GM23338 (cell line): ENCODE measurements around the gene LTBP3. TPM values are rescaled to one million over a fixed set of nuclear protein-coding genes. Genes with fewer than 3 reads are reported as not detected.

ENCODE experiments used
- ATAC-seq: fragments of 200-7000 bp; cut with Tn5 transposase; 3 replicates; pipeline ENCODE4 v1.9.1; 2020
- DNase-seq: peaks from one replicate; pipeline ENCODE4 v3.0.0-alpha.2; 2015; ENCODE audit warnings: low spot score
- H2AFZ ChIP-seq: fragments of 200-600 bp; sonication (generic); 2 replicates; pipeline ENCODE4 v1.8.0; 2016; ENCODE audit warnings: antibody characterized with exemption, mild to moderate bottlenecking, moderate library complexity
- H3F3A ChIP-seq: fragments of 200-600 bp; sonication (generic); replicated peaks from 2 replicates; pipeline ENCODE4 v1.8.0; 2017; ENCODE audit warnings: antibody characterized with exemption, mixed run types, low read depth
- H3K27ac ChIP-seq: fragments of 200-600 bp; sonication (generic); 2 replicates; pipeline ENCODE4 v1.6.1; 2016; ENCODE audit warnings: low read depth
- H3K27me3 ChIP-seq: fragments of 200-600 bp; sonication (generic); 2 replicates; pipeline ENCODE4 v1.8.0; 2016; ENCODE audit warnings: mild to moderate bottlenecking, mixed run types, moderate library complexity; ENCODE audit not compliant: insufficient read depth
- H3K36me3 ChIP-seq: fragments of 200-600 bp; sonication (generic); 2 replicates; pipeline ENCODE4 v1.8.0; 2016; ENCODE audit warnings: mild to moderate bottlenecking; ENCODE audit not compliant: insufficient read depth
- H3K4me1 ChIP-seq: fragments of 200-600 bp; sonication (generic); 2 replicates; pipeline ENCODE4 v1.8.0; 2016; ENCODE audit warnings: mild to moderate bottlenecking, moderate library complexity; ENCODE audit not compliant: insufficient read depth
- H3K4me2 ChIP-seq: fragments of 200-600 bp; sonication (generic); 2 replicates; pipeline ENCODE4 v1.7.1; 2017; ENCODE audit warnings: mixed run types
- H3K4me3 ChIP-seq: fragments of 200-600 bp; sonication (generic); 2 replicates; pipeline ENCODE4 v1.6.1; 2016; ENCODE audit warnings: mixed run types
- H3K79me2 ChIP-seq: fragments of 200-600 bp; sonication (generic); replicated peaks from 2 replicates; pipeline ENCODE4 v1.8.0; 2017; ENCODE audit warnings: mild to moderate bottlenecking; ENCODE audit not compliant: insufficient read depth
- H3K9me2 ChIP-seq: fragments of 200-600 bp; sonication (generic); 2 replicates; pipeline ENCODE4 v1.8.0; 2017; ENCODE audit not compliant: insufficient read depth
- H4K20me1 ChIP-seq: fragments of 200-600 bp; sonication (generic); replicated peaks from 2 replicates; pipeline ENCODE4 v1.8.0; 2017; ENCODE audit warnings: mild to moderate bottlenecking; ENCODE audit not compliant: insufficient read depth
- H3K27ac Mint-ChIP-seq: 2 replicates; pipeline ENCODE4 v1.8.0; 2020; ENCODE audit warnings: inconsistent platforms, mild to moderate bottlenecking, moderate library complexity, mixed read lengths
- H3K27me3 Mint-ChIP-seq: 3 replicates; pipeline ENCODE4 v1.8.0; 2022; ENCODE audit warnings: low read depth, mild to moderate bottlenecking, moderate library complexity, mixed read lengths, inconsistent platforms; ENCODE audit not compliant: insufficient read depth, poor library complexity
- H3K36me3 Mint-ChIP-seq: 3 replicates; pipeline ENCODE4 v1.8.0; 2021; ENCODE audit warnings: low read depth, mild to moderate bottlenecking, inconsistent platforms, moderate library complexity, mixed read lengths
- H3K4me1 Mint-ChIP-seq: 3 replicates; pipeline ENCODE4 v1.8.0; 2020; ENCODE audit warnings: mild to moderate bottlenecking, inconsistent platforms, mixed read lengths
- H3K4me3 Mint-ChIP-seq: 3 replicates; pipeline ENCODE4 v1.8.0; 2021; ENCODE audit warnings: moderate library complexity, mild to moderate bottlenecking, inconsistent platforms, mixed read lengths
- H3K9me3 Mint-ChIP-seq: 3 replicates; pipeline ENCODE4 v1.8.0; 2020; ENCODE audit warnings: moderate library complexity, mild to moderate bottlenecking, inconsistent platforms, mixed read lengths
- CREB1 ChIP-seq: fragments of 250-450 bp; sonication (Bioruptor Pico); IDR thresholded peaks from 2 replicates; pipeline ENCODE4 v1.5.0; 2020; ENCODE audit warnings: low read depth, mild to moderate bottlenecking, moderate library complexity
- EZH2 ChIP-seq: fragments of 200-600 bp; sonication (generic); IDR thresholded peaks from one replicate; pipeline ENCODE4 v1.8.0; 2017; ENCODE audit warnings: antibody characterized with exemption, mild to moderate bottlenecking, low read depth; ENCODE audit not compliant: unreplicated experiment
- EZH2phosphoT487 ChIP-seq: fragments of 200-600 bp; sonication (generic); IDR thresholded peaks from one replicate; pipeline ENCODE4 v1.8.1; 2018; ENCODE audit warnings: antibody characterized with exemption; ENCODE audit not compliant: unreplicated experiment
- JUNB ChIP-seq: IDR thresholded peaks from one replicate; pipeline ENCODE4 v1.6.1; 2016; ENCODE audit warnings: antibody characterized with exemption; ENCODE audit not compliant: unreplicated experiment
- POLR2AphosphoS5 ChIP-seq: IDR thresholded peaks from 2 replicates; pipeline ENCODE4 v1.6.1; 2016; ENCODE audit warnings: antibody characterized with exemption, low read depth
- ZNF114 ChIP-seq: fragments of 250-450 bp; sonication (Bioruptor Pico); IDR thresholded peaks from 2 replicates; pipeline ENCODE4 v1.5.0; 2020; ENCODE audit warnings: mild to moderate bottlenecking, moderate library complexity
- ZNF331 ChIP-seq: fragments of 250-450 bp; sonication (Bioruptor Pico); IDR thresholded peaks from 2 replicates; pipeline ENCODE4 v1.5.0; 2020; ENCODE audit warnings: low read depth, mild to moderate bottlenecking, moderate library complexity
- polyA plus RNA-seq: library from polyadenylated mRNA; unstranded; fragments of >200 nt; fragmentation: Nextera tagmentation; extraction: Ambion mirVana; gene quantifications from 2 replicates; pipeline ENCODE4 v1.2.1, GENCODE V29; 2016
- total RNA-seq: library from RNA; depleted of rRNA; stranded (reverse); fragments of >200 nt; shearing (Covaris generic); gene quantifications from 2 replicates; pipeline ENCODE4 v1.2.3, GENCODE V29; 2014
- TF ChIP-seq, protein P1 (sequence below): fragments of 250-450 bp; sonication (Bioruptor Pico); IDR thresholded peaks from 2 replicates; pipeline ENCODE4 v1.5.0; 2020; ENCODE audit warnings: mild to moderate bottlenecking, moderate library complexity
- TF ChIP-seq, protein P2 (sequence below): IDR thresholded peaks from 2 replicates; pipeline ENCODE4 v1.6.1; 2016; ENCODE audit warnings: antibody characterized with exemption
- TF ChIP-seq, protein P3 (sequence below), 2 experiments: fragments of 200-600 bp in 1 of 2; sonication (generic) in 1 of 2; conservative IDR thresholded peaks; 2 replicates each; pipeline versions ENCODE4 v1.5.1 to v1.6.1; 2016 to 2017; ENCODE audit warnings: antibody characterized with exemption in 2 of 2, low read depth in 2 of 2, mild to moderate bottlenecking in 2 of 2, moderate library complexity in 1 of 2

LTBP3 gene
- total and polyA plus RNA-seq, 2 experiments from 2014 or later, result 9.5 to 29.2 TPM

DNA sequence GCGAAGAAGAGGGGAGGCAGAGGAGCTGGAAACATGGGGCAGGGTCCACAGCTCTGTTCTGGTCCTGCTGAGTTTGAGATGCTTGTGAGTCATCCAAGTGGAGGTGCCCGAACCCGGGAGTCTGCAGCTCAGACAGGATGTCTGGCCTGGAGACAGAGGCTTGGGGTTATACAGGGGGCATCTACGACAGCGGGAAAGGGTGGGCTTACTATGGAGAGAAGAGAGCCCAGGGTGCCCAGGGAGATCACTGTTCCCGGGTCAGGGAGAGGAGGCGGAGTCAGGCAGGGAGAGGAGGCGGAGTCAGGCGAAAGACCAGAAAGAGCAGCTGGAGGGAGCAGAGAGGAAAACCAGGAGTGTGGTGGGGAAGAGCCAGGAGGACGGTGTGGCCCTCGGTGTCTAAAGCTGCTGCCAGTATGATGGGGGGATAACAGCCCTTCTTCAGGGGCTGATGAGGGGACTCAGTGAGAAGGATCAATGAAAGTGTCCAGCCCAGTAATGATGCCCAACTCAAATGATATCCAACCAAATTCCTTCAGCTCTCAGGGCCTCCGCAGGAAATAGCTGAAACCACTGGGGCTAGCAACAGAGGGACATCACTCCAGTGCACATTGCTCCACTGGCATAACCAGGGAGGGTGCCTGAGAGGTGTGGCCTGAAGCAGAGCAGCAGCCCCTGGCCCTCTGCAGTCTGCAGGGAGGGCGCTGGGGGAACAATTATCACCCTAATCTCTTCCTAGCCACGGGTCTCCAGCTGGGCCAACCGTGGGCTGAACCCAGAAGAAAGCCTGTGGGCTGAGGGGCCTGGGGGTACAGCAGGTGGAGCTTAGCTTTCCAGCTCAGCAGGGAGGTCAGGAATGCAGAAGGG, 2.6 kb upstream of the LTBP3 start (continued):
- TF ChIP-seq, protein P1, sequence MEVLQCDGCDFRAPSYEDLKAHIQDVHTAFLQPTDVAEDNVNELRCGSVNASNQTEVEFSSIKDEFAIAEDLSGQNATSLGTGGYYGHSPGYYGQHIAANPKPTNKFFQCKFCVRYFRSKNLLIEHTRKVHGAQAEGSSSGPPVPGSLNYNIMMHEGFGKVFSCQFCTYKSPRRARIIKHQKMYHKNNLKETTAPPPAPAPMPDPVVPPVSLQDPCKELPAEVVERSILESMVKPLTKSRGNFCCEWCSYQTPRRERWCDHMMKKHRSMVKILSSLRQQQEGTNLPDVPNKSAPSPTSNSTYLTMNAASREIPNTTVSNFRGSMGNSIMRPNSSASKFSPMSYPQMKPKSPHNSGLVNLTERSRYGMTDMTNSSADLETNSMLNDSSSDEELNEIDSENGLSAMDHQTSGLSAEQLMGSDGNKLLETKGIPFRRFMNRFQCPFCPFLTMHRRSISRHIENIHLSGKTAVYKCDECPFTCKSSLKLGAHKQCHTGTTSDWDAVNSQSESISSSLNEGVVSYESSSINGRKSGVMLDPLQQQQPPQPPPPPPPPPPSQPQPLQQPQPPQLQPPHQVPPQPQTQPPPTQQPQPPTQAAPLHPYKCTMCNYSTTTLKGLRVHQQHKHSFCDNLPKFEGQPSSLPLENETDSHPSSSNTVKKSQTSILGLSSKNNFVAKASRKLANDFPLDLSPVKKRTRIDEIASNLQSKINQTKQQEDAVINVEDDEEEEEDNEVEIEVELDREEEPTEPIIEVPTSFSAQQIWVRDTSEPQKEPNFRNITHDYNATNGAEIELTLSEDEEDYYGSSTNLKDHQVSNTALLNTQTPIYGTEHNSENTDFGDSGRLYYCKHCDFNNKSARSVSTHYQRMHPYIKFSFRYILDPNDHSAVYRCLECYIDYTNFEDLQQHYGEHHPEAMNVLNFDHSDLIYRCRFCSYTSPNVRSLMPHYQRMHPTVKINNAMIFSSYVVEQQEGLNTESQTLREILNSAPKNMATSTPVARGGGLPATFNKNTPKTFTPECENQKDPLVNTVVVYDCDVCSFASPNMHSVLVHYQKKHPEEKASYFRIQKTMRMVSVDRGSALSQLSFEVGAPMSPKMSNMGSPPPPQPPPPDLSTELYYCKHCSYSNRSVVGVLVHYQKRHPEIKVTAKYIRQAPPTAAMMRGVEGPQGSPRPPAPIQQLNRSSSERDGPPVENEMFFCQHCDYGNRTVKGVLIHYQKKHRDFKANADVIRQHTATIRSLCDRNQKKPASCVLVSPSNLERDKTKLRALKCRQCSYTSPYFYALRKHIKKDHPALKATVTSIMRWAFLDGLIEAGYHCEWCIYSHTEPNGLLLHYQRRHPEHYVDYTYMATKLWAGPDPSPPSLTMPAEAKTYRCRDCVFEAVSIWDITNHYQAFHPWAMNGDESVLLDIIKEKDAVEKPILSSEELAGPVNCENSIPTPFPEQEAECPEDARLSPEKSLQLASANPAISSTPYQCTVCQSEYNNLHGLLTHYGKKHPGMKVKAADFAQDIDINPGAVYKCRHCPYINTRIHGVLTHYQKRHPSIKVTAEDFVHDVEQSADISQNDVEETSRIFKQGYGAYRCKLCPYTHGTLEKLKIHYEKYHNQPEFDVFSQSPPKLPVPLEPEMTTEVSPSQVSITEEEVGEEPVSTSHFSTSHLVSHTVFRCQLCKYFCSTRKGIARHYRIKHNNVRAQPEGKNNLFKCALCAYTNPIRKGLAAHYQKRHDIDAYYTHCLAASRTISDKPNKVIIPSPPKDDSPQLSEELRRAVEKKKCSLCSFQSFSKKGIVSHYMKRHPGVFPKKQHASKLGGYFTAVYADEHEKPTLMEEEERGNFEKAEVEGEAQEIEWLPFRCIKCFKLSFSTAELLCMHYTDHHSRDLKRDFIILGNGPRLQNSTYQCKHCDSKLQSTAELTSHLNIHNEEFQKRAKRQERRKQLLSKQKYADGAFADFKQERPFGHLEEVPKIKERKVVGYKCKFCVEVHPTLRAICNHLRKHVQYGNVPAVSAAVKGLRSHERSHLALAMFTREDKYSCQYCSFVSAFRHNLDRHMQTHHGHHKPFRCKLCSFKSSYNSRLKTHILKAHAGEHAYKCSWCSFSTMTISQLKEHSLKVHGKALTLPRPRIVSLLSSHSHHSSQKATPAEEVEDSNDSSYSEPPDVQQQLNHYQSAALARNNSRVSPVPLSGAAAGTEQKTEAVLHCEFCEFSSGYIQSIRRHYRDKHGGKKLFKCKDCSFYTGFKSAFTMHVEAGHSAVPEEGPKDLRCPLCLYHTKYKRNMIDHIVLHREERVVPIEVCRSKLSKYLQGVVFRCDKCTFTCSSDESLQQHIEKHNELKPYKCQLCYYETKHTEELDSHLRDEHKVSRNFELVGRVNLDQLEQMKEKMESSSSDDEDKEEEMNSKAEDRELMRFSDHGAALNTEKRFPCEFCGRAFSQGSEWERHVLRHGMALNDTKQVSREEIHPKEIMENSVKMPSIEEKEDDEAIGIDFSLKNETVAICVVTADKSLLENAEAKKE (CRISPR knock-in tag), result no peak

DNA sequence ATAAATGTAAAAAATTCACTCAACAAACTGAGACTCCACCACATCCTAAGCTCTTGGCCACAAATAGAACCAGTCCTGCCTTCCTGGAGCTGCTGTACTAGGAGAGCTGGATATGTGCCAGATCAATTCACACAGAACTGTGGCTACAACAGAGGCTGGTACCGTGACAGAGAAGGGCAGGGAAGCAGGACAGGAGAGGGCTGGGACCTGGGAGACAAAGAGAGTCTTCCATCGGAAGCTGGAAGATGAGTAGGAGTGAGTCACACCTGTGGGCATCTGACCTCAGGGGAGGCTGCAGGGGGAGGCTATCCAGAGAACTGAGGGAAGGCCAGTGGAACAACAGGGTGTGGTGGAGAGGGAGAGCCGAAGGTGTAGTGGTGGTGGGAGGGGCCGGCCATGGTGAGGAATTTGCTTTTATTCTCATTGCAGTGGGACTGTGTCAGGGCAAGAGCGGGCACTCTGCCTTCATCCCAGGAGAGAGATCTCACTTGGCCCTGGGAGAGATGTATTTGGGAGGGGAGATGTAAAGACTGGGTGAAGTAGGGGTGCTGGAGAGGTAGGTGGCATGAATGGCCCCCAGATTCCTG, 1.9 kb upstream of the LTBP3 start:
- Histone ChIP-seq H3K27ac (no peak overlapping the region), H3K4me2 (peak overlapping the region; percentile 59), H2AFZ (peak overlapping the region; percentile 80), H3K4me3 (no peak overlapping the region; the same call in 1 of the 2 replicates), H3K9me2 (no peaks in the 10 kb centered on the region), H3K36me3 (no peaks in the 10 kb centered on the region), H3F3A (peaks cover 6% of the 10 kb centered on the region; the same call in 1 of the 2 replicates), H3K79me2 (no peaks in the 10 kb centered on the region), H4K20me1 (no peaks in the 10 kb centered on the region), H3K27me3 (peaks cover 47% of the 10 kb centered on the region), H3K4me1 (peaks cover 35% of the 10 kb centered on the region)
- no peaks in the 10 kb centered on the region; the same call in 2 of the 3 replicates for H3K36me3 Mint-ChIP-seq
- H3K27ac Mint-ChIP-seq, result no peak overlapping the region
- peak overlapping the region; percentile 39; the same call in 2 of the 3 replicates for H3K4me3 Mint-ChIP-seq
- peaks cover 36% of the 10 kb centered on the region for H3K27me3 Mint-ChIP-seq
- peaks cover 43% of the 10 kb centered on the region for H3K4me1 Mint-ChIP-seq
- ATAC-seq (no peak), DNase-seq (no peak)
- no peaks in the 10 kb centered on the region for H3K9me3 Mint-ChIP-seq
- TF ChIP-seq, protein P2, sequence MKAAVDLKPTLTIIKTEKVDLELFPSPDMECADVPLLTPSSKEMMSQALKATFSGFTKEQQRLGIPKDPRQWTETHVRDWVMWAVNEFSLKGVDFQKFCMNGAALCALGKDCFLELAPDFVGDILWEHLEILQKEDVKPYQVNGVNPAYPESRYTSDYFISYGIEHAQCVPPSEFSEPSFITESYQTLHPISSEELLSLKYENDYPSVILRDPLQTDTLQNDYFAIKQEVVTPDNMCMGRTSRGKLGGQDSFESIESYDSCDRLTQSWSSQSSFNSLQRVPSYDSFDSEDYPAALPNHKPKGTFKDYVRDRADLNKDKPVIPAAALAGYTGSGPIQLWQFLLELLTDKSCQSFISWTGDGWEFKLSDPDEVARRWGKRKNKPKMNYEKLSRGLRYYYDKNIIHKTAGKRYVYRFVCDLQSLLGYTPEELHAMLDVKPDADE, result no peak
- TF ChIP-seq CREB1 (CRISPR knock-in tag), result no peak
- no peak for TF ChIP-seq ZNF114 (CRISPR knock-in tag)
- TF ChIP-seq ZNF331 (CRISPR knock-in tag), result no peak
- TF ChIP-seq, protein P3, sequence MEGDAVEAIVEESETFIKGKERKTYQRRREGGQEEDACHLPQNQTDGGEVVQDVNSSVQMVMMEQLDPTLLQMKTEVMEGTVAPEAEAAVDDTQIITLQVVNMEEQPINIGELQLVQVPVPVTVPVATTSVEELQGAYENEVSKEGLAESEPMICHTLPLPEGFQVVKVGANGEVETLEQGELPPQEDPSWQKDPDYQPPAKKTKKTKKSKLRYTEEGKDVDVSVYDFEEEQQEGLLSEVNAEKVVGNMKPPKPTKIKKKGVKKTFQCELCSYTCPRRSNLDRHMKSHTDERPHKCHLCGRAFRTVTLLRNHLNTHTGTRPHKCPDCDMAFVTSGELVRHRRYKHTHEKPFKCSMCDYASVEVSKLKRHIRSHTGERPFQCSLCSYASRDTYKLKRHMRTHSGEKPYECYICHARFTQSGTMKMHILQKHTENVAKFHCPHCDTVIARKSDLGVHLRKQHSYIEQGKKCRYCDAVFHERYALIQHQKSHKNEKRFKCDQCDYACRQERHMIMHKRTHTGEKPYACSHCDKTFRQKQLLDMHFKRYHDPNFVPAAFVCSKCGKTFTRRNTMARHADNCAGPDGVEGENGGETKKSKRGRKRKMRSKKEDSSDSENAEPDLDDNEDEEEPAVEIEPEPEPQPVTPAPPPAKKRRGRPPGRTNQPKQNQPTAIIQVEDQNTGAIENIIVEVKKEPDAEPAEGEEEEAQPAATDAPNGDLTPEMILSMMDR (conservative IDR thresholded peaks at IDR 0.05; ENCODE audit: low read depth in 2 of 2), result no peak
- no peak for TF ChIP-seq EZH2
- TF ChIP-seq JUNB, result no peak
- no peak for TF ChIP-seq EZH2phosphoT487
- no peak for TF ChIP-seq POLR2AphosphoS5
